HG02623 (cell line): ENCODE measurements around the gene NRP2.
A peak's percentile ranks its signal among the peaks of the same experiment; 100 is the strongest.

ENCODE experiments used
- ATAC-seq: cut with Tn5 transposase; IDR thresholded peaks from one replicate; pipeline ENCODE4 v1.9.1; 2021; ENCODE audit warnings: moderate library complexity; ENCODE audit not compliant: unreplicated experiment

The NRP2 gene

DNA sequence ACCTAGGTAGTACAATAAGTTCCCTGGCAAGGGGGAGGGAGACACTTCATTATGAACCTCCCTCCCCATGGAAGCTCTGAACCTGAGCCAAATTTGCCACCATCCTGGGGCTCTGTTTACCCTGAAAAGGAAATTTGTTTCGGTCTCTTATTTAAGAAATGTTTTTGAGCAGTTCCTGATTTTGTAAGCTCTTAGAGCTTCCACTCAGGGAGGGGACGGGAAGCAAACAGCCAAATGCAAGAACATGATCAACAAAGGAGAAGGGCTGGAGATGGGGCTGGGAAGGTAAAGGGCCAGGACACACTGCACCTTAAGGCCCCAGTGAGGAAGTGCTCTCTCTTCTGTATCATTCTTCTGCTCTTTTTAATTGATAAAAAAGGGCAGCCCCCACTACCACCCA is 117.9 kb downstream of the NRP2 start:
- no peak for ATAC-seq

- no peak for ATAC-seq
Measured at GRCh38 chr2:205800773-205801172, 118.5 kb downstream of the NRP2 start.

DNA sequence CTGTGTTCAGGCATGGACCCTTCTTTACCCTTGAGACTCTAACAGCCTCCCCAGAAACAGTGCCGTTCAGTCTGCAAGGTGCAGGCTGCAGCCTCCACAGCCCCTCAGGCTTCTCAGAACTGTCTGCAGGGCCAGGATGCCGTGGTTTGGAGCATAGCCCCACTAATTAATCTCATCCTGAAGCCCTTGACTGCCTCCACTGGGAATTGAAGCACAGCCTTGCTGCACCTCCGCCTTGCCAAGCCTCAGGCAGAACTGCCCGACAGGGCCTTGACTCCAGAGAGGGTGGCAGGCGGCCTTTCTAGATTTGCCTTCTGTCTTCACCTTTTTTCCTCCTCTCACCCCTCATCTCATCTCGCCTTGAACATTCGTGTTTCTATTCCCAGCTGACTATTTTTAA is 119.8 kb downstream of the NRP2 start:
- ATAC-seq, result no peak

- ATAC-seq, result no peak
Measured at GRCh38 chr2:205802941-205803340, 120.6 kb downstream of the NRP2 start.

DNA sequence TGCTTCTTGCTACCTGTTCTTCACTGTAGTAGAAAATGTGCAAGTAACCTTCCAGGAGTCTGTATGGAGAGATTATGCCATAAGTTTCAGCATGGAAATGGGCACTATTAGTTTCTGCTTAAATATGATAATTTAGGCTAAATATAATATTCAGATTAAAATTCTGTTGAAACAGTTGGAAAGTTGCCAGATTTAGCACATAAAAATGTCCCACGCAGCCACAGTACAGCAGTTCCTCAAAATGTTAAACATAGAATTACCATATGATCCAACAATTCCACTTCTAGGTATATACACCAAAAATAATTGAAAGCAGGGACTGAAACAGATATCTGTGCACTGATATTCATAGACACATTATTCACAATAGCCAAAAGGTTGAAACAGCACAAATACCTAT is 121.2 kb downstream of the NRP2 start:
- ATAC-seq, result no peak

- ATAC-seq, result no peak
Measured at GRCh38 chr2:205805136-205805535, 122.8 kb downstream of the NRP2 start.

- ATAC-seq, result no peak
Measured at GRCh38 chr2:205806143-205806905, 124.0 kb downstream of the NRP2 start.

- no peak for ATAC-seq
Measured at GRCh38 chr2:205807229-205807628, 124.9 kb downstream of the NRP2 start.

- ATAC-seq, result no peak
Measured at GRCh38 chr2:205807758-205808157, 125.5 kb downstream of the NRP2 start.

GRCh38 chr2:205808486-205809121 is 126.3 kb downstream of the NRP2 start:
- no peak for ATAC-seq

- ATAC-seq, result no peak
Measured at GRCh38 chr2:205811387-205811786, 129.1 kb downstream of the NRP2 start.

DNA sequence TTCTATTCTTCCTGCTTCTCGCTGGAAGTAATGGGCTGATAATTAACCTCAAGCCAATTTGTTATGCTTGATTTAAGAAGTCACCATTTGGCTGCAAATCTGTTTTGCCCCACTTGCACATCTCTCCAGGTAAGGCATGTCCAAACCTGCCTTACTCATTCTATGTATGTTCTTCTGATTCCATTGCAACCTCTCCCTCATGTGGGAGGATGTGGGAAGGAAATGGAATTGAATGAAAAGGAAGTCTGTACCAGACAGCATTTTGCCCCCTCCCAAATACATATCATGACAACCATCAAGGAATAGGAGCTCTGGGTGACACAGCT is 131.7 kb downstream of the NRP2 start:
- ATAC-seq, result no peak

GRCh38 chr2:205815673-205816072 is 133.4 kb downstream of the NRP2 start:
- no peak for ATAC-seq

GRCh38 chr2:205816268-205816667 is 134.0 kb downstream of the NRP2 start:
- no peak for ATAC-seq

DNA sequence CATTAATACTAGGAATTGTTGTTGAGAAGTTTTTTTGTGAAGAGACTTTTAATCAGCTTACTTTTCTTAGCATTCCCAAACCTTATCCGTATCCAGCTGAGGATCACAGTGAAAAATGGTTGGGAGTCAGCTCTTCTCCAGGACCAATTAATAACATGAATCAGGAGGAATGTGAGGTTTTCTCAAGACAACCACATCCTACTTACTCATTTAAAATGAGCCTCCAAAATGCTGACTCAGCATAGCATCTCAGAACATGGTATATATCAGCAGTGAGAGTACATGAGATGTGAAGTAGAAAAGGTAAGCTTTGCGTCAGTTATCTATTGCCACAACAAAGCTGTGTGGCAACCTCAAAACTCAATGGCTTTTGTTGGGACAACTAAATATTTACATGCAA is 140.3 kb downstream of the NRP2 start:
- no peak for ATAC-seq

GRCh38 chr2:205827809-205828365 is 145.6 kb downstream of the NRP2 start:
- ATAC-seq, result no peak

DNA sequence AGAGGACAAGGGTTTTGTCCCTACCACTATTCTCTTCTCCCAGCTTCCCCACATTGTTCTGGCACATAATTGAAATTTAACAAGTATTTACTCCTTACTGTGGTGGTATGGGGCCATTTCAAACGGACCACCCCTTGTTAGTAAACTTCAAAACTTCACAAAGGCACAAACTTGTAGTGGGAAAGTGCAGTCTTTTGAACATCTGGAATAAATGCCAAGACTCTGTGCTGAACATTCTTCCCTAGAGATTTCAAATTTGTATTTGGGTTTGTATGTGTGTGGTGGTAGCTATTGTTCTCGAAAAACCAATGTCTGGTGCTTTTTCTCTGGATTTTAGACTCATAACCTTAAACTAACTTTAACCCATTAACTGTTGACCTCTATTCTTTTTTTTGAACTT is 151.6 kb downstream of the NRP2 start:
- no peak for ATAC-seq

DNA sequence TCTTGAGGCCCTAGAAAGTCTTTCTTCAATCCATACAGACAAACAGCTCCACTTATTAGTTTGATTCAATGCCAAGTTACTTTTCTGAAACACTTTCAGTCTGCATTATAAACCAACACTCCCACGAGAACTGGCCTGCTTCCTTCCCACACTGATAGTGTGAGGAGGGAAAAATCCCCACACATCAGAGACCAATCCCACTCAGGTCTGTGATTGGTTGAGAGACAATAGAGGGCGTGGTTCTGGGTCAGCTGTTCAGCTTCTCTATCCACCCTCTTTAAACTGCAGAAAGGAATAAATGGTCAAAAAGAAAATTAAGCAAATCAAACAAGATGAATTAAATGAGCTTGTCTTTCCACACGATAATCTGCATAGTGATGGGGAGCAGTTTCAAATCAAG is 152.5 kb downstream of the NRP2 start:
- peak; percentile 58 for ATAC-seq

DNA sequence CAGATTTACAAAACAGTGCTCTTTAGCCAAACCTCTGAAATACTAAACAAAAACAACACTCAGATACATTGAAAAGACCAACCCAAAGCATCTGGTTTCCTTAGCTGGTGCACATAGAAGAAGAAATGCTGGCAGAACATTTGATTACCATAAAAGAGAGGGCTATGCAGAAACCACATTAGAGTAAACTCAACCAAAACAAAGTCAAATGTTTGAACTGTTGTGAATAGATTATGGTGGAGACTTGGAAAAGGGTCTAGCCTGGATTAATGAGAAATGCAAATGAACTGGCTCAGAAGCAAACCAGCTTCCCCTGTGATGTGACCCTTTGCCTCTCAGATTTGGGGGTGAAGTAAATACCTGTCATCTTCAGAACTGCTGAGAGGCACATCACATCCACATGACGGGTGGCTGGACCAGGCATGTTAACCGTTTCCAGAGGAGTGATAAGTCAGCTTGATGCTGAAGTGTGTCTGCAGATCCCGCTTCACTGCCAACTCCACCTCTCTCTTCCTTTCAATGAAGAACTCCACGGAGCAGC is 153.0 kb downstream of the NRP2 start:
- no peak for ATAC-seq

GRCh38 chr2:205835923-205836322 is 153.6 kb downstream of the NRP2 start:
- ATAC-seq, result no peak

DNA sequence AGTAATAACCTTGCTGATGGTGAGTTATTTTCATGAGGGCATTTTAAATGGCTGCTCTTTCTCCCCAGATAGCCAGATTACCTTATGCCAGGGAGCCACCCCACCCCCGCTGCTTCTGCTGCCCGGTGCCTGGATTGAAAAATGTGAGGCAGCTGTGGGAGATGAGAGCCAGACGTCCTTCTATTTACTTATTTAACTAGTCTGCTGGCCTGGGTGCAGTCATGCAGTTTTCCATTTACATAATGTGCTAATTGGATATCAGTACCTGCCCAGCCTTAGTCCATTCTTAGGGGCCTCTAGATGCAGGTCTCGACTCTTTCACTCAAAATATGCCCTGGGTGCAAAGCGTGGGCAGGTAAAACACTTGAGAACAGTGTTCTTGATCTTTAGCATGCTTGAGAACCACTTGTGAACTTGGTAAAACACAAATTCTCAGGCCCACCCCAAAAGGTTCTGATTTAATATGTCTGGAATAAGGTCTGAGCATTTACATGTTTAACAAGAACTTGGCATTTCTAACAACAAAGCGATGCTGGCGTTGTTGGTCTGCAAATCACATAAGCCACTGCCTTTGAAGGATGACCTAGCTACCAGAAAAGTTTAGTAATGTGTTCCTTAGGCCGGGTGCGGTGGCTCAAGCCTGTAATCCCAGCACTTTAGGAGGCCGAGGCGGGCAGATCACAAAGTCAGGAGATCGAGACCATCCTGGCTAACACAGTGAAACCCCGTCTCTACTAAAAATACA is 154.3 kb downstream of the NRP2 start:
- no peak for ATAC-seq

DNA sequence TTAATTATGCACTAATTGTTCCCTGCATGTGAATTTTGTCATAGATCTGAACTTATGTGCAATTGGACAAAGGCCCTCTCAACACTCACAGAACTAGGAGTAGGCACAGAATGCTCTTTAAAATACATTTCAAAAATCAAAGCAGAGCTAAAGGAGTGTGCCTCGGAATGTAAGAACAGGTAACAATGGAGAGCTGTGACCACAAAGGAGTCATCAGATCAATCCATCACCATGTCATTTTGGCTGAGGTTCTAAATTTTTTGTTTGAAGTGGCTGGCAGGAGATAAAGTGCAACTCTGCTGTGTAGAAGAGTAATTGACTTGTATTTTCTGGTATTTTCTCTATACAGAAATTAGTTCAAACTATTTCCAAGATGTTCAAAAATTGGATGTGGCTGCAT is 155.4 kb downstream of the NRP2 start:
- ATAC-seq, result no peak
